ENCODE data around the gene ABCC11.
A peak's percentile ranks its signal among the peaks of the same experiment; 100 is the strongest.

Gene ABCC11

GRCh38 chr16:48133455-48134211 lies 113.7 kb downstream of the ABCC11 start:
- DNase-seq (ENCODE audit: low read depth in 2 of 2) = no peak

GRCh38 chr16:48132696-48133095 lies 114.6 kb downstream of the ABCC11 start:
- DNase-seq (ENCODE audit: low read depth in 2 of 2) = no peak

GRCh38 chr16:48131201-48131935 lies 116.0 kb downstream of the ABCC11 start:
- DNase-seq (ENCODE audit: low read depth in 2 of 2) = no peak

- DNase-seq (ENCODE audit: low read depth in 2 of 2) = no peak
These were observed 117.4 kb downstream of the ABCC11 start for GRCh38 chr16:48129926-48130325.

GRCh38 chr16:48128769-48129168 lies 118.6 kb downstream of the ABCC11 start:
- no peak for DNase-seq (ENCODE audit: low read depth in 2 of 2)

GRCh38 chr16:48126801-48127644 lies 120.3 kb downstream of the ABCC11 start:
- DNase-seq (ENCODE audit: low read depth in 2 of 2) = no peak

GRCh38 chr16:48125888-48126287 lies 121.5 kb downstream of the ABCC11 start:
- DNase-seq (ENCODE audit: low read depth in 2 of 2) = no peak

- no peak for DNase-seq (ENCODE audit: low read depth in 2 of 2)
These were observed 123.1 kb downstream of the ABCC11 start for GRCh38 chr16:48124266-48124665.

- DNase-seq (ENCODE audit: low read depth in 2 of 2) = peak in 1 of 2 donors; percentile 13
These were observed 124.1 kb downstream of the ABCC11 start for GRCh38 chr16:48123104-48123788.

- no peak for DNase-seq (ENCODE audit: low read depth in 2 of 2)
These were observed 126.1 kb downstream of the ABCC11 start for GRCh38 chr16:48121276-48121675.

GRCh38 chr16:48118841-48119240 lies 128.5 kb downstream of the ABCC11 start:
- DNase-seq (ENCODE audit: low read depth in 2 of 2) = no peak

- peak; percentile 5 to 27 for DNase-seq (ENCODE audit: low read depth in 2 of 2)
These were observed 129.9 kb downstream of the ABCC11 start for GRCh38 chr16:48117217-48118105.

Data from stimulated activated CD4-positive, alpha-beta T cell treated with anti-CD3 and anti-CD28 coated beads, Interleukin-1b, Interleukin-23, amount 100 ng/mL, for 1 hour (primary cell).